Measurements from ENCODE around the gene SEMA7A.

SEMA7A gene

GRCh38 chr15:74428970-74429780, 4.6 kb downstream of the SEMA7A start:
- no peak for DNase-seq

GRCh38 chr15:74428442-74428787, 5.3 kb downstream of the SEMA7A start:
- DNase-seq: no peak

DNA sequence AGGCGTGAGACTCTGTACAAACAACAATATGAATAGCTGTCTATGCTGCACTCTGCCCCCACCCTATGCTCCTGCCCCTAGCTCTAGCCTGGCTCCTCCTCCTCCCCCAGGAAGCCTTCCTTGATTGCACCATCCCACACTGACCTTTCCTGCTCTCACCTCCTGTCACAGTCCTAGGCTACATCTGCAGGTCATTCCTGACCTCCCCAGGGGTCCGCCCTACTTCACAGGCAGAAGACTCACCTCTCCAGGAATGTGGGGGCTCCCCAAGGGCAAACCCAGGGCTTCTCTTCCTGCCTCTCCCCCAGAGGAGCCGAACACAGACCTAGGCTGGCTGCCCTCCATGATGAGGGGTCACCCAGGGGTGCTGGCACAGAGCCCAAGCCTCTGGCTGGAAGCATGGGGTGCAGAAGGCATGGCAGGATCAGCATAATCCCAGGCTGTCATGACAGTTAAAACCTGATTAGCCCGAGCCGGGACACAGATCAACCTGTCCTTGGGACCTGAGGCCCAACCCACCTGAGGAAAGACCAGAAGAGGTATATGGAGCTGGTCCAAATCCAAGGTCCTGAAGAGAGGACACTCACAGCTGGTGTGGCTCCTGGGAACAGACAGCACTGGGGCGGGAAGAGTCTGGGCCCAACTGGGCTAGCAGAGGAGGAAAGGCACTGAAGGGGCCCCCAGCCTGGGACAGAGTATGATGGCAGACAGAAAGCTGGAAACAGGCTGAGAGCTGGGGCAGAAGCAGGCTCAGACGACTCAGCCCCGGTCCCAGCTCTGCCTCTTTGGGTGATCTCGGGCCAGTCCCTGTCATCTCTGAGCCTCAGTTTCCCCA, 5.9 kb downstream of the SEMA7A start:
- DNase-seq: no peak

- no peak for DNase-seq
These were observed 7.1 kb downstream of the SEMA7A start for GRCh38 chr15:74426404-74427281.

- DNase-seq: no peak
These were observed 8.1 kb downstream of the SEMA7A start for GRCh38 chr15:74425630-74426029.

DNA sequence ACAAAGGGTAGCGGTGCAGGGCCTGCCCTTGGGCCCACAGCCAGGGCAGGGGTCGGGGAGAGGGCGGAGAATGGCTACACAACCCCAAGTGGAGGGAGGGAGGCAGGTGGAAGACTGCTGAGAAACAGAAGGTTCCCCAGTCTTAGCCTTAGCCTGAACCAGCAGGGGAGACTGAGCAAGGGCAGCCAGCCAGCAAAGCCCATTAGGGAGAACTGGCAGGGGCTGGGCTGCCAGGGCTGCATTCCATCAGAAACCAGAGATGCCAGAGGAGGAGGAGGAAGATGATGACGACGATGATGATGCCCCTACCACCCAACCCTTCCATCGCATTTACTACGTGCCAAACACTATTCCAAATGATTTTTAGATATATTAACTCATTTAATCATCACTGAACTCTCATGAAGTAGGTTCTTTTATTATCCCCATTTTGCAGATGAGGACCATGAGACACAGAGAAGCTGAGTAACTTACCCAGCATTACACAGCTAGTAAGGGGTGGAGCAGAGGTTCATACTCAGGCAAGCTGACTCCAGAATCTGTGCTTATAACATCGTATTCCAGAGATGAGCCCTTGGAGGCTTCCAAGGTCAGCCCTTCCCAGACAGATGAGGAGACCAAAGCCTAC, 8.7 kb downstream of the SEMA7A start:
- DNase-seq: no peak

DNA sequence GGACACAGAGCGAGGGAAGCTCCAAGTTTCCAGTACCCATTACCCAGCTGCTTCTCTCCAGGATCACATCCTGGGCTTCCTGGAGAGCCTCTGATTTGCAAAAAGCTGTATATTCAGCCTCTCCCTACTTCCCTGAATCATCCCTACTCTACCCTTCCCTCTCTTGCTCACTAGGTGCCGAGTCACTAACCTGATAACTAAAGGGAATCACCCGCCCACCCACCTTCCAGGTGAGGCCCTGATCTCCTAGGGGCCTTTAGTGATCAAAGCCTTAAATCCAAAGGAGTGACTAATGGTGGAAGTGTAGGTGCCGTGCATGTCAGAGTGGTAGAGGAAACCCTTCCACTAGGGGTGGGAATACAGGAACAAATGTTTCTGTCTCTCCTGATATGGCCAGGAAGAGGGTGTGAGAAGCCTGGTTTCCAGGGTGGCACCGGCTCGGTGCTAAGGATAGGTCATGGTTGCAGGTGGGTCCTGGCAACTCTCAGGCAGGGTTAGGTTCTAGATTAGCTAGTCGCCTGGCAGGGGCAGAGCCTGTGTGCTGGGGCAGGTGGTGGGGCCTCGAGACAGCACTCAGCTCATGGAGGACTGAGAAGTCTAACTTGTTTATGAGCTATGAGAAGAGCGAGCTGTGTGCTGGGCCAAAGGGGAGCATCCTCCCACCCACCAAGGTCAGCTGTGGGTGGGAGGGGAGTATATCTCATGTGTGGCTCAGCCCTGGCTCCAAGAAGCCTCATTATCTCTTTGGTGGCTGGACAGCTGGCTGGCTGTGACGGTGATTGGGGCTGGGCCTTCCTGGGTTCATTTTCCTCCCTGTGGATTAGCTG, 10.1 kb downstream of the SEMA7A start:
- no peak for DNase-seq

- no peak for DNase-seq
These were observed 10.9 kb downstream of the SEMA7A start for GRCh38 chr15:74422652-74423430.

GRCh38 chr15:74422265-74422651, 11.5 kb downstream of the SEMA7A start:
- no peak for DNase-seq

DNA sequence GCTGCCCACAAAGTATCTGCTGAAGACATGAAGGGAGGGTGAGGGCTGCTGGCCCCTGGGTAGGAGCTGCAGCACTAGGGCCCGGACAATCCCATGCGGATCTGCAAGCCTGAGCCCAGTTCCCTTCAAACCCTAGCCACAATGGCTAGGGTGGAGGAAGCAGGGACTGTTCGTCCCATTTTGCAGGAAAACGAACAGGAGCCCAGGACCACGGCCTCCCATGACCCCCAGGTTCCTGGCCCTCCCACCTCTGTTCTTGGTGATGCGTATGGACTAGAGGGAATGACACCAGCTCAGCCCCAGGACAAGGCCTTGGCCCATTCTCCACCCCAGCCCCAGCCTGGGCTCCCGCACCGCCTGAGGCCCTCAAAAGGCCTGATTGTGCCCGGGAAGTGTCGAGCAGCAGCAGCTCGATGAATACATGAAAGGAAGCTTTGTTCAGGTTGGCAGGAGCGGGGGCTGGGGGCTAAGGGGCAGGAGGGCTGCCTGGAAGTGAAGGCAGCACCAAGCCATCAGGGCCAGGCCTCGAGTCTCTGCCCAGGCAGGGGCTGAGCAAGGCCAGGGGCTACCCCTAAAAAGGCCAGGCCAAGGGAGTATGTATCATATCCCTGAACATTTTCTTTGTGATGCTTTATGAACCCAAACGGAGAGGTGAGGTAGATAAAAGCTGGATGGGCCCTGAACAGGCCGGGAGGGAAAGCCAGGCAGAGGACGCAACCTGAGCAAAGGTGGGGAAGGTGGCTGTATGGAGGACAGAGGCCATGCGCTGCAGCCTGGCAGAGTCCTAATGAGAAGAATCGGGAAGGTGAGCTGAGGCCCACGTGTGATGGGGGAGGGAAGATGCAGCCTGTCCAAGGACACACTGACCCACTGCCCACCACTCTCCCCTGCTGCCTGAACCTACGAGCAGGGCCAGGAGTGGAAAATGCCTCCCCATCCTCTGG, 12.2 kb downstream of the SEMA7A start:
- no peak for DNase-seq

DNA sequence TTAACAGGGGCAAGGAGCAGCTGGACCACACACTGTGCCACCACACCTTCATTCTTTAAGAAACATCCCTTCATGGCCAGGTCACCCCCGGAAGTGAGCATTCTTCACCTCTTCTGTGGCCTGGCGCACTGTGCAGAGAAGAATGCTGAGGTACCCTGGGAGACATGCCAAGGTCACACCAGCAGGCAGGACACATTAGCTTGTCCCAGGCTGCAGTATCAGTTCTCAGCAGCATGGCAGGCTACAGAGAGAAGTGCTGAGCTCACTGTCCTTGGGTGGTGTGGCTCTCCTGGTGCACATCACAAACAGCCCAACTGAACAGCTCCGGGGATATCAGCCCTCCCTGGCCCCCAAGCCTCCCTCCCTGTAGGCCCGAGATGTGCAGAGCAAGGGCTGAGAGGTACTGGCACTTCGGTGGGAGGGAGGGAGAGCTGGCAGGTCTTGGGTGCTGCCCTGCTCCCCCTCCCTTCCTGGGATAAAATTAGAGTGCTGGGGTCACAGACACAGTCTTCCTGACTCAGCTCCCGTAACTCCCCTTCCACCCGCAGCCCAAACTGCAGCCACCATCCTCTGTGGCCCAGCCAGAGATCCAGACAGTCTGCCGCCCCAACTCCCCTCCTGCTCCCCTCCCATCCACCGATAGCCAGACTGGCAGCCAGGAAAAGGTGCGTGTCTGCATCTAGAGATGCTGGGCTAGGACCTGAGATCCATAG, 13.4 kb downstream of the SEMA7A start:
- DNase-seq: no peak

DNA sequence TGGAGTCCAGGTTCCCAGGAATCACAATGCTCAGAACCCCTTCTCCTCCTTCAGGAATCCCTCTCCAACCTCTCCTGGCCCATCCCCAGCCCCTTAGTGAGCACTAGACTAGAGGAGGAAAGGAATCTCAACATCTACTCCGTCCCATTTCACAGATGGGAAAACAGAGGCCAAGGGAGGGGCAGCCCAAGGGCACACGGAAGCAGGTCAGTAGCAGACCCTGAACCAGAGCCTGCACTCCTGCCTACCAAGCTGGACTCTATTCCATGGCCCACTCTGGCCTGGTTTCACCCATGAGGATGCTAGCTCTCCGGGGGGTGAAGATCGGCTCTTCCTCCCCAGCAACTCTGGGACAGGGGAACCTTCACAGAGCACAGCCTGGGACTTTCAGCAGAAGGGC, 14.3 kb downstream of the SEMA7A start:
- no peak for DNase-seq

- DNase-seq: no peak
These were observed 15.0 kb downstream of the SEMA7A start for GRCh38 chr15:74418575-74419338.

DNA sequence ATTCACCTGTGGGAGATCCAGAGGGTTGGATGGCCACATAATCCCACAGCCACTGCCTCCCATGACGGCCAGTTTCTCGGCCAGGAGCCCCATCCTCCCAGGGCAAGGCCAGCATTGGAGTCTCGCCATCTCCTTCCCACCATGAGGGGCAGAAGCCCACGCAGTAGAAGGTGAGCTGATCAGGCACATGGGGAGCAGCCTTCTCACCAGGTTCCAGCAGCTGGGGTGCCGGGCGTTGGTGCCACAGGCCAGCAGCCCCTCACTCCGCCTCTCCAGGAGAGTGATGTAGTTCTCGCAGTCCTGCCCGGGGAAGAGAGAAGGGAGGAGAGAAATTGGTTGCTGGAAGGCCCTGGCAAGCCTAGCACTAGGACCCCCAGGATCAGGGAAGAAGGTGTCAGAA, 16.1 kb downstream of the SEMA7A start:
- DNase-seq: no peak

DNA sequence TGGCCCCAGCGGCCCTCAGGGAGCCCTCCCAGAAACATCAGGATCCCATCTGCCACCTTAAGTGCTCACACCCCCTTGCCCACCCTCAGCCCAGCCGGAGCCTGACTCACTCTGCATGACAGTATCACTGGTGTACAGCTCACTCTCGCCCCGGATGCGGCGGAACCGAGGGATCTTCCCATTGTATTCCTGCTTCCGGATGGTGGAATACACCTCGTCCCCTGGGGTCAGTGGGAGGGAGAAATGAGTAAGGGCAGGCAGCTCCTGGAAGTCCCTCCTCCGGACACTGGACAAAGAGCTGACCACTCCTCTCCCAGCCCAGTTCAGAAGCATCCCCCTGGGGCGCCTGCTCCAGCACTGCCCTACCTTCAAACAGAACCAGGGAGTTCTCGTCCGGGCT, 16.5 kb downstream of the SEMA7A start:
- no peak for DNase-seq

DNA sequence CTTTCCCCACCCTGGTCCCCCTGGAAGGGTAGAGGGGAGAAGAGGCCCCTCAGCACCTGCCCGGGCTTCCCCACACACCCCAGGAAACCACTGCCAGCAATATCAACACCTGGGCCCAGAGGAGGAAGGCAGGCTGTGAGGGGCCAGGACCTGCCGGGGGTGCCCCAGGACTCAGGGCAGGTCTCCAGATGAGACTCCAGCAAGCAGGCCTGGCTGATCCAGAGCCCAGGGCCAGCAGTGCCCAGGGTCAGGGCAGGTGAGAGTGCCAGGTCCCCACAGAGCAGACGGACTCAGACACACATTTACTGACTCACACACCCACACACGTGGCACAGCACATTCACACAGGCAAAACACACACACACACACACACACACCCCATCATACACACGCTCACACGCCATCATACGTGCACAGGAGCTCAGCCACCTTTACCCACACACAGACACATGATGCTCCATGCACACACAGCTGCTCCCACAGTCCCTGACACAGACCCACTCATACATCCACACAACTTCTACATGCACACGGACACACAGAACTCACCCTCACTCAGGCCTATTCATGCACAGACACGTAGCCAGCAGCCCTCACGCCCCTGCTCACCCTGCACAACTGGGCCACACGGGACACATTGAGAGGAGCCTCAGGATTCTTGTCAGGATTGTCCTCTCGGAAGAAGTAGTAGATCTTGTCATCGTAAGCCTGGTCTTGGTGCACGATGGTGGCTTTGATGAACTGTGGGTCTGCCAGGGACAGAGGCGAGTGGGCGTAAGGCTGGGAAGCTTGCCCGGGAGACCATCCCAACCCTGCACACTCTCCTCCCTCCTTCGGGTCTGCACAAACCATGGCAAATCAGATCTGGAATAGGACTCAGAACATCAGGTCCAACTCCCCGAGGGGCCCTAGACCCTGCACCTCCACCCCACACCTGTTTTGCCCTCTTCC, 17.5 kb downstream of the SEMA7A start:
- DNase-seq: no peak
